MG63 (cell line): Measurements from ENCODE around the gene LNPEP. TPM values are rescaled to one million over a fixed set of nuclear protein-coding genes. Genes with fewer than 3 reads are reported as not detected.
A peak's percentile ranks its signal among the peaks of the same experiment; 100 is the strongest.
"Not testable (repeated sequence)": the region's sequence is repeated elsewhere in the genome, so short reads cannot be mapped to it uniquely, and the experiment has no call there.

Experiments
- DNase-seq: peaks from one replicate; pipeline ENCODE4 v3.0.0-alpha.2; 2020
- H3K27me3 ChIP-seq: fragments of 250-450 bp; sonication (Bioruptor Pico); 2 replicates; pipeline ENCODE4 v1.5.1; 2020; ENCODE audit warnings: mild to moderate bottlenecking, moderate library complexity
- H3K36me3 ChIP-seq: fragments of 250-450 bp; sonication (Bioruptor Pico); 2 replicates; pipeline ENCODE4 v1.5.1; 2020; ENCODE audit warnings: mild to moderate bottlenecking, moderate library complexity
- H3K4me3 ChIP-seq: fragments of 250-450 bp; sonication (Bioruptor Pico); 2 replicates; pipeline ENCODE4 v1.5.1; 2020; ENCODE audit warnings: mild to moderate bottlenecking, moderate library complexity
- H3K9me3 ChIP-seq: fragments of 250-450 bp; sonication (Bioruptor Pico); 2 replicates; pipeline ENCODE4 v1.5.1; 2020; ENCODE audit warnings: mild to moderate bottlenecking, moderate library complexity
- total RNA-seq: library from RNA; depleted of rRNA; stranded (reverse); fragments of >200 nt; shearing (Covaris generic); gene quantifications from 2 replicates; pipeline ENCODE4 v1.2.3, GENCODE V29; 2014; ENCODE audit warnings: low replicate concordance

LNPEP gene
- total RNA-seq, 1 experiment from 2014 or later: 21.4 TPM

- H3K4me3 ChIP-seq: no peak overlapping the region
- H3K9me3 ChIP-seq: no peaks in the 10 kb centered on the region
- H3K27me3 ChIP-seq: no peaks in the 10 kb centered on the region
- DNase-seq: no peak
- no peaks in the 10 kb centered on the region; the same call in 1 of the 2 replicates for H3K36me3 ChIP-seq
Measured at GRCh38 chr5:96922499-96923244, 13.2 kb upstream of the LNPEP start.

DNA sequence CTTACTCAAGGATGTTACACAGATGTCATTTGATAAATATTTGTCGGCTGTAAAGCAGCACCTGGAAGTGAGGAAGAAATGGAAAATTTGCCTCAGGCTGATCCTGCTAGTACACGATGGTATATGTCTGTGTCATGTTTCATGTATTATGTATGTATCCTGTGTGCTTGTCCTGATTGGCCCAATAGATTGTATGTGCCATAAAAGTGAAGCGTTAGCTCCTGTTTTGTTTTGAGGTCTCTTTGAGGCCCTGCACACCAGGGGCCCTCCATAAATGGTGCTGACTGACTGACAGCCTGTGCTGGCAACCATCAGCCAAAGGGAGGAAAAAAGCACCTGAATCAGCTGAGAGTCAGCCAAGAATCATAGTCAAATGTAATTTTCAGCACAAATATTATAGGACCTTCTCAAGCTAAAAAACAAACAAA, 11.8 kb upstream of the LNPEP start:
- H3K9me3 ChIP-seq: no peaks in the 10 kb centered on the region
- no peaks in the 10 kb centered on the region for H3K27me3 ChIP-seq
- no peaks in the 10 kb centered on the region for H3K36me3 ChIP-seq
- DNase-seq: no peak
- no peak overlapping the region for H3K4me3 ChIP-seq

DNA sequence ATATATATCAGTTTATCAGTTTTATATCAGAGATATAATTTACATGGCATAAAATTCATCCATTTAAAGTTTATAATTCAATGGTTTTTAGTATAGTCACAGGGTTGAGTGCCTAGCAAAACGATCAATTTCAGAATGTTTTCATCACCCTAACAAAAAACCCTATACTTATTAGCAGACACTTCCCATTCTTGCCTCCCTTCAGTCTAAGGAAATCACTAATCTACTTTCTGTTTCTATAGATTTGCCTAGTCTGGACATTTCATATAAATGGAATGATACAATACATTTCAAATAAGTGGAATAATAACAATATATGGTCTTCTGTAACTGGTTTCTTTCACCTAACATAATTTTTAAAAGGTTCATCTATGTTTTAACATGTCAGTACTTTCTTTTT, 9.6 kb upstream of the LNPEP start:
- no peaks in the 10 kb centered on the region for H3K9me3 ChIP-seq
- no peaks in the 10 kb centered on the region for H3K36me3 ChIP-seq
- DNase-seq: no peak
- no peak overlapping the region for H3K4me3 ChIP-seq
- no peaks in the 10 kb centered on the region for H3K27me3 ChIP-seq

GRCh38 chr5:96927008-96927407, 8.9 kb upstream of the LNPEP start:
- H3K27me3 ChIP-seq: no peaks in the 10 kb centered on the region
- no peaks in the 10 kb centered on the region for H3K9me3 ChIP-seq
- no peak overlapping the region for H3K4me3 ChIP-seq
- DNase-seq: no peak
- H3K36me3 ChIP-seq: no peaks in the 10 kb centered on the region

GRCh38 chr5:96928931-96929708, 6.8 kb upstream of the LNPEP start:
- no peak overlapping the region for H3K4me3 ChIP-seq
- H3K36me3 ChIP-seq: no peaks in the 10 kb centered on the region
- no peaks in the 10 kb centered on the region for H3K27me3 ChIP-seq
- DNase-seq: no peak
- H3K9me3 ChIP-seq: no peaks in the 10 kb centered on the region

GRCh38 chr5:96930058-96930457, 5.8 kb upstream of the LNPEP start:
- H3K36me3 ChIP-seq: no peaks in the 10 kb centered on the region
- no peak for DNase-seq
- no peak overlapping the region for H3K4me3 ChIP-seq
- no peaks in the 10 kb centered on the region for H3K27me3 ChIP-seq
- no peaks in the 10 kb centered on the region for H3K9me3 ChIP-seq

GRCh38 chr5:96930589-96930988, 5.3 kb upstream of the LNPEP start:
- DNase-seq: no peak
- Histone ChIP-seq H3K9me3 (no peaks in the 10 kb centered on the region), H3K27me3 (no peaks in the 10 kb centered on the region), H3K4me3 (no peak overlapping the region), H3K36me3 (no peaks in the 10 kb centered on the region)

DNA sequence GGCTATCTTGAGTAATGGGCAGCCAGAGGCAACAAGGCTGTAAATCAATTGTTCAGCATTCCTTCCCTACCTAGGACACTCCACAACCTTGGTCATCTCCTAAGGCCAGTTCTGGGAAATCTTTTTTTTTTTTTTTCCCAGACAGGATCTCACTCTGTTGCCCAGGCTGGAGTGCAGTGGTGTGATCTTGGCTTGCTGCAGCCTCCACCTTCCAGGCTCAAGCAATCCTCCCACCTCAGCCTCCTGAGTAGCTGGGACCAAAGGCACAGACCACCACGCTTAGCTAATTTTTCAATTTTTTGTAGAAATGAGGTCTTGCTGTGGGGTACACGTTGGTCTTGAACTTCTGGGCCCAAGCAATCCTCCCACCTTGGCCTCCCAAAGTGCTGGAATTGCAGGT, 4.8 kb upstream of the LNPEP start:
- H3K9me3 ChIP-seq, DNase-seq, H3K27me3 ChIP-seq, H3K36me3 ChIP-seq, H3K4me3 ChIP-seq: not testable (repeated sequence)

DNA sequence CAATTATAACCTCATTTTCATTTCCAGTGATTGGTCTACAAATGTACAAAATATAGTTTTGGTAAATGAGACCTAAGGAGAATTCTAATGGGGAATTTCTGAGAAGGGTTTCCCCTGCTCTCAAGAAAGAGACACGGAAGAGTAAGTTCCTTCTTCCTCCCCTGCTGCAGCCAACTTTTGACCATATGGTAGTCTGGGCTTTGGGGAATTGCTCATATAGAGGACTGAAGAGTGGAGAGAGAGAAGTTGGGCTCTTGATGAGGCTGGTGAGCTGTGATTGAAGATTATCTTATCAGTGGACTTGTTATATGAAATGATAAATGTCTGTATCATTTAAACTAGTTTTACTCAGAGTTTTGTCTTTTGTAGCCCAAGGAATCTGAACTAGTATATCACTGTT, 4.3 kb upstream of the LNPEP start:
- Histone ChIP-seq H3K9me3 (no peaks in the 10 kb centered on the region), H3K36me3 (no peaks in the 10 kb centered on the region), H3K4me3 (no peak overlapping the region), H3K27me3 (no peaks in the 10 kb centered on the region)
- no peak for DNase-seq

DNA sequence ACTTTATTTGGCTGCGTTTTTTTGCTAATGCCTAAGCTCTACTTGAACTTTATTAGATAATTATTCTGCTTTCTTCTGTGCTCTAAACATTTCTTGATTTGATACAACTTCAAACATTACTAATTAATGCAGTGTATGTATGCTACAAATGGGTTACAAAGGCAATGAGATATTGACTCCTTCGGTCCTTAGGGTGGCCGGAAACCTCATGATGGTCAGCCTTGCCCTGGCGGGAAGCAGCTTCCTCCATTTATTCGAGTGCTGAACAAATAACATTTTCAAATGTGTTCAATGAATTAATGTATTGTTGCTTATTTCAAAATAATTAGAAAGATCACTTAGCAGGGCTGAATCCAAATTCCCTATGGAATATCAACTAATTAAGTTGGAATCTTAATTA, 3.9 kb upstream of the LNPEP start:
- Histone ChIP-seq H3K9me3 (no peaks in the 10 kb centered on the region), H3K4me3 (no peak overlapping the region), H3K27me3 (no peaks in the 10 kb centered on the region), H3K36me3 (no peaks in the 10 kb centered on the region)
- no peak for DNase-seq

DNA sequence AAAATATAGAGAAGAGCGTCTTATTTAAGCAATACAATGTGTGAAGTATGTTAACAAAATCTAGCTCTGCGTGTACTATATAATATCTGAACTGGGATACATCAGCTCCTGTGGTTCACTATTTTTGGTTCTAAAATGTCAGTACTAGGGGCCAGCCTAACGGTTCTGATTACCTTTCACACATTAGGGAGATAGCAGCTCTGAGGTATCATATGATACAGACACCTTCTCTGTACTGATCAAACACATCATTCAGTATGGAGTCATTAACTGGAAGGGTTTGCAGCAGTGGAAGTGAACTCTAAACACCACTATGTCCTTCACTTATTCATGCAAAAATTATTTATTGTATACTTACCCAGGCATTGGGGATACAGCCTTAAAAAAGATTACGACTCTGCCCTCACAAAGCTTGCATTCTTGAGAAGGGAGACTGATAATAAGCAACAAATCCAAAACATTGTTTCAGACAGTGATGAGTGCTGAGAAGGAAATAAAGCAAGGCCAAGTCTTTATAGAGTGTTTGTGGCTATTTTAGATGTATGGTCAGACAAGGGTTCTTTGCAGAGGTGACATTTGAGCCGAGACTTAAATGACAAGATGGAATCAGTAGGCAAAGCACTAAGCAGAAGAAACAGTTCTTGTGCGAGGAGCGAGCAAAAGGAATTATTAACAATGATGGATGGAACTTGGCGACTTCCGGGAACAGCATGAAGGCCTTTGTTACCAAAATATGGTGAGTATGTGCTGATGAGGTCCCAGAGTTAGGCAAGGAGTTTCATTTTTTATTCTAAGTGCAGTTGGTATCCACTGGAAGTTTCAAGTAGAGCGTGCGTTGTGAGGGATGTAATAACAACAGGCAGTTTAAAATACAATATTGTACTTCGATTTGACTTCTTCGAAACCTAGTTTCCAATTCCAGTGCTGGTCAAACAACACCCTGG, 1.8 kb upstream of the LNPEP start:
- no peak for DNase-seq
- H3K9me3 ChIP-seq: no peaks in the 10 kb centered on the region
- peaks cover 4% of the 10 kb centered on the region; the same call in 1 of the 2 replicates for H3K36me3 ChIP-seq
- peak overlapping the region; percentile 88 for H3K4me3 ChIP-seq
- H3K27me3 ChIP-seq: no peaks in the 10 kb centered on the region

- Histone ChIP-seq H3K9me3 (no peaks in the 10 kb centered on the region), H3K4me3 (peak overlapping the region; percentile 88), H3K36me3 (peaks cover 4% of the 10 kb centered on the region; the same call in 1 of the 2 replicates), H3K27me3 (no peaks in the 10 kb centered on the region)
- DNase-seq: peak; percentile 98
Measured at GRCh38 chr5:96934708-96935558, 947 bp upstream of the LNPEP start.

- H3K36me3 ChIP-seq: peaks cover 6% of the 10 kb centered on the region; the same call in 1 of the 2 replicates
- H3K27me3 ChIP-seq: no peaks in the 10 kb centered on the region
- peak; percentile 54 for DNase-seq
- peak overlapping the region; percentile 88 for H3K4me3 ChIP-seq
- H3K9me3 ChIP-seq: no peaks in the 10 kb centered on the region
Measured at GRCh38 chr5:96936431-96937320, 796 bp downstream of the LNPEP start.

- Histone ChIP-seq H3K36me3 (peaks cover 7% of the 10 kb centered on the region; the same call in 1 of the 2 replicates), H3K9me3 (no peaks in the 10 kb centered on the region), H3K4me3 (no peak overlapping the region), H3K27me3 (no peaks in the 10 kb centered on the region)
- DNase-seq: peak; percentile 18
Measured at GRCh38 chr5:96940586-96940985, 4.7 kb downstream of the LNPEP start.

DNA sequence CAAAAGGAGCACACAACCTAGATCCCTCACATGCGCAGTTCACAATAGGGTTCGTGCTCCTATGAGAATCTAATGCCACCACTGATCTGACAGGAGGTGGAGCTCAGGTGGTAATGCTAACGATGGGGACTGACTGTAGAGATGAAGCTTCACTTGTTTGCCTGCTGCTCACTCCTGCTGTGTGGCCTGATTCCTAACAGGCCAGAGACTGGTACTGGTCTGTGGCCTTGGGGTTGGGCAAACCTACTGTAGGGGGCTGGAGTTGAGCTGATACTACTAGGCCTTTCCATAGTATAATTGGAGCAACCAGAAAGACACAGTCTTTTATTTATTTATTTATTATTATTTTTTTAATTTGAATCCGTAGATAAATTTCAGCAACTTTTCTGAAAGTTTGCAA, 5.3 kb downstream of the LNPEP start:
- peaks cover 7% of the 10 kb centered on the region; the same call in 1 of the 2 replicates for H3K36me3 ChIP-seq
- H3K27me3 ChIP-seq: no peaks in the 10 kb centered on the region
- H3K9me3 ChIP-seq: no peaks in the 10 kb centered on the region
- no peak overlapping the region for H3K4me3 ChIP-seq
- no peak for DNase-seq
